Measurements from ENCODE around the gene FAM169A. TPM values are rescaled to one million over a fixed set of nuclear protein-coding genes. Genes with fewer than 3 reads are reported as not detected.

The FAM169A gene
- total RNA-seq, 1 experiment from 2014 or later: 23.2 TPM

GRCh38 chr5:74875994-74876791, 10.0 kb upstream of the FAM169A start:
- no peaks in the 10 kb centered on the region for H3K79me2 ChIP-seq (ENCODE audit: insufficient read depth, low read length)
- H3K9ac ChIP-seq (ENCODE audit: low read length): no peak overlapping the region
- H3K4me2 ChIP-seq (ENCODE audit: low read length): no peak overlapping the region
- no peaks in the 10 kb centered on the region for H3K4me1 ChIP-seq (ENCODE audit: control insufficient read depth in 1 of 2, insufficient read depth in 2 of 2, low read length in 2 of 2)
- no peak overlapping the region for H3K4me3 ChIP-seq (replicated peaks in 1 of 2; ENCODE audit: low read depth in 1 of 2, low read length in 2 of 2)
- ATAC-seq (no peak), DNase-seq (ENCODE audit: low read depth, low spot score) (no peak)
- ChIA-PET POLR2A (no interaction called here), CTCF (no interaction called here), RAD21 (ENCODE audit: low non-redundant PET in 1 of 2, low total read pairs in 2 of 2, uncharacterized antibody in 2 of 2, unreplicated experiment in 2 of 2) (no interaction called here)
- BruUV-seq (replicated peaks): no TSS peak
- no peaks in the 10 kb centered on the region for H3K9me2 ChIP-seq (ENCODE audit: insufficient read depth)
- H2AFZ ChIP-seq (ENCODE audit: low read depth, low read length, poor library complexity, severe bottlenecking): no peak overlapping the region
- no peaks in the 10 kb centered on the region for H4K20me1 ChIP-seq (ENCODE audit: insufficient read depth)
- H3K27ac ChIP-seq (ENCODE audit: low read depth, low read length): no peak overlapping the region
- no peaks in the 10 kb centered on the region for H3K9me3 ChIP-seq (ENCODE audit: control insufficient read depth in 1 of 2, insufficient read depth in 1 of 2, low read depth in 1 of 2, low read length in 2 of 2)
- intact Hi-C loops (cut with micrococcal nuclease): no loop called here
- TF ChIP-seq EGR1 (IDR thresholded peaks at IDR 0.05; ENCODE audit: low read depth) (no peak), CBX3 (IDR thresholded peaks at IDR 0.05; ENCODE audit: low read depth) (no peak), POLR2AphosphoS5 (IDR thresholded peaks at IDR 0.05; ENCODE audit: low read depth, low read length) (no peak), TCF7L2 (IDR thresholded peaks at IDR 0.05; ENCODE audit: borderline replicate concordance, extremely low read depth, insufficient read depth, insufficient read length) (no peak)
- H3K36me3 ChIP-seq (ENCODE audit: control insufficient read depth in 1 of 2, insufficient read depth in 2 of 2, low read length in 2 of 2): no peaks in the 10 kb centered on the region
- no peaks in the 10 kb centered on the region for H3K27me3 ChIP-seq (ENCODE audit: insufficient read depth, low read length)

GRCh38 chr5:74873525-74874249, 7.5 kb upstream of the FAM169A start:
- Histone ChIP-seq H2AFZ (ENCODE audit: low read depth, low read length, poor library complexity, severe bottlenecking) (no peak overlapping the region), H3K9ac (ENCODE audit: low read length) (no peak overlapping the region), H3K27me3 (ENCODE audit: insufficient read depth, low read length) (no peaks in the 10 kb centered on the region), H3K4me3 (replicated peaks in 1 of 2; ENCODE audit: low read depth in 1 of 2, low read length in 2 of 2) (no peak overlapping the region), H3K79me2 (ENCODE audit: insufficient read depth, low read length) (no peaks in the 10 kb centered on the region), H3K9me2 (ENCODE audit: insufficient read depth) (no peaks in the 10 kb centered on the region), H3K9me3 (ENCODE audit: control insufficient read depth in 1 of 2, insufficient read depth in 1 of 2, low read depth in 1 of 2, low read length in 2 of 2) (no peaks in the 10 kb centered on the region), H3K27ac (ENCODE audit: low read depth, low read length) (no peak overlapping the region), H3K4me2 (ENCODE audit: low read length) (no peak overlapping the region), H3K4me1 (ENCODE audit: control insufficient read depth in 1 of 2, insufficient read depth in 2 of 2, low read length in 2 of 2) (no peaks in the 10 kb centered on the region), H3K36me3 (ENCODE audit: control insufficient read depth in 1 of 2, insufficient read depth in 2 of 2, low read length in 2 of 2) (no peaks in the 10 kb centered on the region), H4K20me1 (ENCODE audit: insufficient read depth) (no peaks in the 10 kb centered on the region)
- POLR2A ChIA-PET: no interaction called here
- TF ChIP-seq REST (IDR thresholded peaks at IDR 0.05; ENCODE audit: low read depth): no peak
- no peak for TF ChIP-seq POLR2AphosphoS5 (IDR thresholded peaks at IDR 0.05; ENCODE audit: low read depth, low read length)
- TF ChIP-seq EZH2phosphoT487 (IDR thresholded peaks at IDR 0.05; ENCODE audit: borderline replicate concordance): no peak
- ATAC-seq: no peak
- no TSS peak for BruUV-seq (replicated peaks)
- CTCF ChIA-PET: no interaction called here
- intact Hi-C loops (cut with micrococcal nuclease): no loop called here
- DNase-seq (ENCODE audit: low read depth, low spot score): no peak
- RAD21 ChIA-PET (ENCODE audit: low non-redundant PET in 1 of 2, low total read pairs in 2 of 2, uncharacterized antibody in 2 of 2, unreplicated experiment in 2 of 2): no interaction called here
